ENCODE measurements around the gene ALDOC. TPM values are rescaled to one million over a fixed set of nuclear protein-coding genes. Genes with fewer than 3 reads are reported as not detected.

Gene ALDOC
- total RNA-seq, 2 experiments from 2014 or later, result 46.2 to 62.4 TPM

DNA sequence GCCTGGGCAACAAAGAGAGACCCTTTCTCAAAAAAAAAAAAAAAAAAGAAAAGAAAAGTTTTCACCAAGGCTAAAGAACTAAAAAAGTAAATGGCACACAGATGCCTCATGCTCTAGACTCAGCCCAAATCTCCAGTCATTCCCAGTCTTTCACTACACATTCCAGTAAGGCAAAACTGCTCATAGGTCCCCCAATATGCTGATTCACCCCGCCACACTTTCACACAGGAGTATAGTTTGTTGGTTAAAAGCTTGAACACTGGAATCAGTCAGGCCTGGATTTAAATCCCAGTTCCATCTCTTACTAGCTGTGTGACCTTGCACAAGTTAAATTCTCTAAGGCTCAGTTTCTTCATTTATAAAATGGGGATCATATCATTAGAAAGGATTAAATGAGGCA lies 7.2 kb downstream of the ALDOC start:
- Histone ChIP-seq H3K4me3 (ENCODE audit: low read depth, low read length, poor library complexity, severe bottlenecking) (no peak overlapping the region), H3K9me3 (ENCODE audit: low read length) (no peaks in the 10 kb centered on the region), H3K4me1 (ENCODE audit: insufficient read depth, low read length, poor library complexity, severe bottlenecking) (peaks cover 36% of the 10 kb centered on the region), H4K20me1 (ENCODE audit: insufficient read depth, low read length) (peaks cover 5% of the 10 kb centered on the region), H3K36me3 (ENCODE audit: insufficient read depth, low read length) (peaks cover 10% of the 10 kb centered on the region), H3K4me2 (ENCODE audit: low read length) (peak overlapping the region; percentile 78; the same call in 1 of the 2 replicates), H3K79me2 (ENCODE audit: insufficient read depth, low read depth, low read length) (peaks cover 5% of the 10 kb centered on the region; the same call in 1 of the 2 replicates), H3K27ac (ENCODE audit: low read depth, low read length, poor library complexity, severe bottlenecking) (no peak overlapping the region), H3K9me2 (ENCODE audit: insufficient read depth, low read length) (no peaks in the 10 kb centered on the region), H2AFZ (ENCODE audit: low read length) (no peak overlapping the region)
- TF ChIP-seq, protein P1, sequence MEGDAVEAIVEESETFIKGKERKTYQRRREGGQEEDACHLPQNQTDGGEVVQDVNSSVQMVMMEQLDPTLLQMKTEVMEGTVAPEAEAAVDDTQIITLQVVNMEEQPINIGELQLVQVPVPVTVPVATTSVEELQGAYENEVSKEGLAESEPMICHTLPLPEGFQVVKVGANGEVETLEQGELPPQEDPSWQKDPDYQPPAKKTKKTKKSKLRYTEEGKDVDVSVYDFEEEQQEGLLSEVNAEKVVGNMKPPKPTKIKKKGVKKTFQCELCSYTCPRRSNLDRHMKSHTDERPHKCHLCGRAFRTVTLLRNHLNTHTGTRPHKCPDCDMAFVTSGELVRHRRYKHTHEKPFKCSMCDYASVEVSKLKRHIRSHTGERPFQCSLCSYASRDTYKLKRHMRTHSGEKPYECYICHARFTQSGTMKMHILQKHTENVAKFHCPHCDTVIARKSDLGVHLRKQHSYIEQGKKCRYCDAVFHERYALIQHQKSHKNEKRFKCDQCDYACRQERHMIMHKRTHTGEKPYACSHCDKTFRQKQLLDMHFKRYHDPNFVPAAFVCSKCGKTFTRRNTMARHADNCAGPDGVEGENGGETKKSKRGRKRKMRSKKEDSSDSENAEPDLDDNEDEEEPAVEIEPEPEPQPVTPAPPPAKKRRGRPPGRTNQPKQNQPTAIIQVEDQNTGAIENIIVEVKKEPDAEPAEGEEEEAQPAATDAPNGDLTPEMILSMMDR (conservative IDR thresholded peaks at IDR 0.05; ENCODE audit: low read length), result no peak
- TF ChIP-seq EZH2phosphoT487 (IDR thresholded peaks at IDR 0.05; ENCODE audit: borderline replicate concordance, low read depth, low read length), result no peak
- DNase-seq (ENCODE audit: low spot score), result no peak
- TSS peak; percentile 64 for BruUV-seq (replicated peaks)
- POLR2A ChIA-PET, result interaction anchor here (0.7 to 1.6 kb wide), 2 partner anchors 8 to 9 kb away, joined by 6 to 13 read pairs; partner anchors contain the start of gene ALDOC
- intact Hi-C loops (cut with micrococcal nuclease; ENCODE audit: unreplicated experiment), result no loop called here
- CTCF ChIA-PET (ENCODE audit: unreplicated experiment), result no interaction called here

DNA sequence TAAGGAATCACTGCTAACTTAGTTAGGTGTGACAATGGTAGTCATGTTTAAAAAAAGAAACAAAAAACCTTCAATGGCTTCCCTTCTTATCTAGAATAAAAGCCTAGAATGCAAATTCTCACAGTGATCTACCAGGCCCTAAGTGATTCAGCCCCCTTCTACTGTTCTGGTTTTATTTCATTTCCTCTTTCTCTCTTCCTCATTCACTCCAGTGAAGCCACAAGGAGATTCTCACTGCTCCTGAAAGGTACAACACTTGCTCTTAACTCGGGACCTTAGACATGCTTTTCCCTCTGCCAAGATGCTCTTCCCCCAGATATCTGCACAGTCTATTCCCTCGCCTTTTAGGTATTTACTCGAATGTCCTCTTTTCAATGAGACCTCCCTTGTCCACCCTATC lies 9.1 kb downstream of the ALDOC start:
- no peak overlapping the region for H2AFZ ChIP-seq (ENCODE audit: low read length)
- peaks cover 5% of the 10 kb centered on the region for H4K20me1 ChIP-seq (ENCODE audit: insufficient read depth, low read length)
- intact Hi-C loops (cut with micrococcal nuclease; ENCODE audit: unreplicated experiment), result no loop called here
- H3K4me1 ChIP-seq (ENCODE audit: insufficient read depth, low read length, poor library complexity, severe bottlenecking), result peaks cover 34% of the 10 kb centered on the region
- POLR2A ChIA-PET, result interaction anchor here (1.6 kb wide), 1 partner anchor 9 kb away, joined by 13 read pairs; the partner anchor contains the start of gene ALDOC
- H3K79me2 ChIP-seq (ENCODE audit: insufficient read depth, low read depth, low read length), result peaks cover 5% of the 10 kb centered on the region; the same call in 1 of the 2 replicates
- CTCF ChIA-PET (ENCODE audit: unreplicated experiment), result no interaction called here
- H3K9me3 ChIP-seq (ENCODE audit: low read length), result no peaks in the 10 kb centered on the region
- TF ChIP-seq, protein P1 (conservative IDR thresholded peaks at IDR 0.05; ENCODE audit: low read length), result no peak
- TF ChIP-seq EZH2phosphoT487 (IDR thresholded peaks at IDR 0.05; ENCODE audit: borderline replicate concordance, low read depth, low read length), result no peak
- H3K36me3 ChIP-seq (ENCODE audit: insufficient read depth, low read length), result peaks cover 15% of the 10 kb centered on the region
- H3K27ac ChIP-seq (ENCODE audit: low read depth, low read length, poor library complexity, severe bottlenecking), result peak overlapping the region; percentile 32
- DNase-seq (ENCODE audit: low spot score), result peak; percentile 79
- H3K4me2 ChIP-seq (ENCODE audit: low read length), result peak overlapping the region; percentile 82
- no peaks in the 10 kb centered on the region for H3K9me2 ChIP-seq (ENCODE audit: insufficient read depth, low read length)
- no TSS peak for BruUV-seq (replicated peaks)
- peak overlapping the region; percentile 51 for H3K4me3 ChIP-seq (ENCODE audit: low read depth, low read length, poor library complexity, severe bottlenecking)

DNA sequence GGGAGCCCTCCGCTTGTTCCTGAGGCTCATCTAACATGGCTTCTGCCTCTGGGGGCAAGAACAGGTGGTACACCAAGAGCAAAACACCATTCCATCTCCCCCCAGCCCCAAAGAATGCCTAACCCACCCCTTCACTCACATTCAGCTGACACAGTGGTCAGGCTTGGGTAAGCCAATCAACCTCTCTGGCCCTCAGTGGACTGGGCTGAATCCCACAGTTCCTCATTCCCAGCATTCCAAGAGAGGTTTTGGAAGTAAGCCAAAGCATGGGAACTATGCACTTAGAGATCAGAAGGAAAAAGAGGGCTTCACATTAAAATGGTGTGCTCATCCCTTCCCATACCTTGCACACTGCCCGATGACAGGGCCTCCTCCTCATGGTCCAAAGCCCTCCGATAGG lies 13.2 kb downstream of the ALDOC start:
- Histone ChIP-seq H3K4me3 (ENCODE audit: low read depth, low read length, poor library complexity, severe bottlenecking) (no peak overlapping the region), H3K36me3 (ENCODE audit: insufficient read depth, low read length) (peaks cover 31% of the 10 kb centered on the region), H3K4me1 (ENCODE audit: insufficient read depth, low read length, poor library complexity, severe bottlenecking) (peaks cover 19% of the 10 kb centered on the region), H3K79me2 (ENCODE audit: insufficient read depth, low read depth, low read length) (peaks cover 5% of the 10 kb centered on the region; the same call in 1 of the 2 replicates), H3K4me2 (ENCODE audit: low read length) (no peak overlapping the region), H2AFZ (ENCODE audit: low read length) (no peak overlapping the region), H4K20me1 (ENCODE audit: insufficient read depth, low read length) (peaks cover 5% of the 10 kb centered on the region), H3K9me2 (ENCODE audit: insufficient read depth, low read length) (no peaks in the 10 kb centered on the region), H3K9me3 (ENCODE audit: low read length) (no peaks in the 10 kb centered on the region), H3K27ac (ENCODE audit: low read depth, low read length, poor library complexity, severe bottlenecking) (no peak overlapping the region)
- ChIA-PET POLR2A (no interaction called here), CTCF (ENCODE audit: unreplicated experiment) (no interaction called here)
- no TSS peak for BruUV-seq (replicated peaks)
- TF ChIP-seq, protein P1 (conservative IDR thresholded peaks at IDR 0.05; ENCODE audit: low read length), result no peak
- TF ChIP-seq EZH2phosphoT487 (IDR thresholded peaks at IDR 0.05; ENCODE audit: borderline replicate concordance, low read depth, low read length), result no peak
- DNase-seq (ENCODE audit: low spot score), result no peak
- intact Hi-C loops (cut with micrococcal nuclease; ENCODE audit: unreplicated experiment), result no loop called here

Data from OCI-LY7 (cell line).